Heart right ventricle (tissue), 16 donors: ENCODE results near the gene MORF4L2. TPM values are rescaled to one million over a fixed set of nuclear protein-coding genes. Genes with fewer than 3 reads are reported as not detected.

Experiments
- ATAC-seq, 8 donors: fragments of 200-7000 bp; cut with Tn5 transposase; one replicate each; pipeline ENCODE4 v1.9.1; 2020; ENCODE audit warnings: mild to moderate bottlenecking in 8 of 8, moderate library complexity in 8 of 8, moderate number of reproducible peaks in 1 of 8
- DNase-seq, 2 donors: peaks; one replicate each; pipeline ENCODE4 v3.0.0-alpha.2; 2020
- H3K27ac ChIP-seq, 10 donors: fragments of 200-600 bp; sonication (generic) in 2 of 10; one replicate each; pipeline versions ENCODE4 v1.5.0 to v1.8.0; 2020 to 2022; ENCODE audit warnings: mild to moderate bottlenecking in 3 of 10
- H3K27me3 ChIP-seq, 7 donors: fragments of 200-600 bp; one replicate each; pipeline ENCODE4 v1.8.0; 2021 to 2022; ENCODE audit warnings: mild to moderate bottlenecking in 2 of 7
- H3K36me3 ChIP-seq, 9 donors: fragments of 200-600 bp; sonication (generic) in 1 of 9; one replicate each; pipeline versions ENCODE4 v1.5.0 to v1.8.0; 2020 to 2022; ENCODE audit warnings: mild to moderate bottlenecking in 2 of 9
- H3K4me1 ChIP-seq, 9 donors: fragments of 200-600 bp; sonication (generic) in 1 of 9; one replicate each; pipeline versions ENCODE4 v1.5.0 to v1.8.0; 2020 to 2022; ENCODE audit warnings: mild to moderate bottlenecking in 4 of 9
- H3K4me3 ChIP-seq, 10 donors: fragments of 200-600 bp; sonication (generic) in 2 of 10; one replicate each; pipeline versions ENCODE4 v1.5.0 to v1.8.0; 2020 to 2022; ENCODE audit warnings: mild to moderate bottlenecking in 7 of 10, moderate library complexity in 2 of 10
- H3K9me3 ChIP-seq, 11 donors: fragments of 200-600 bp in 10 of 11; sonication (generic) in 2 of 11; one replicate each; pipeline versions ENCODE4 v1.5.0 to v1.8.0; 2013 to 2022; ENCODE audit warnings: mild to moderate bottlenecking in 2 of 11, control low read depth in 1 of 11, moderate library complexity in 1 of 11
- WGBS, 2 donors: extraction: QIAGEN DNeasy Blood & Tissue Kit; methylation state at CpG; one replicate each; pipeline ENCODE4 v1.1.7; 2013; ENCODE audit warnings: inconsistent platforms in 1 of 2; 5-methylcytosine and 5-hydroxymethylcytosine counted together
- intact Hi-C, 10 donors: fragments of 100-400 bp; cut with DNase I; formaldehyde crosslinking; loops; one replicate each; pipeline versions ENCODE4 v1.11.1 to v1.14.2; 2022
- polyA plus RNA-seq, 2 donors: library from polyadenylated mRNA; stranded (reverse); fragments of 200-250 nt; gene quantifications; one replicate each; pipeline ENCODE4 v1.2.3, GENCODE V29; 2013
- total RNA-seq, 10 donors: library from RNA; stranded (reverse); fragmentation: NEBNext Ultra II Directional in 3 of 10; extraction: Animal tissue kit (Norgen Biotek cat#: 25700) in 3 of 10; gene quantifications; one replicate each; pipeline versions ENCODE4 v1.2.1 to v1.2.4, GENCODE V29; 2021 to 2023
- TF ChIP-seq, protein P1 (sequence below), 9 donors: fragments of 200-600 bp; sonication (generic) in 2 of 9; IDR thresholded peaks; one replicate each; pipeline versions ENCODE4 v1.5.0 to v1.8.0; 2021 to 2022; ENCODE audit warnings: antibody characterized with exemption in 9 of 9, mild to moderate bottlenecking in 5 of 9, moderate library complexity in 1 of 9
- donor health status: Arrhythmogenic right ventricular cardiomyopathy.
- donor health status: ischemic (EF 13 %, LVEDD 7.1; RV severe dilation, severe dysfunction).
- donor health status: healthy with polysubstance abuse.
- donor health status: DM: no; HTN: yes; CAD: no.
- donor health status: DM: no; HTN: no; CAD: no.
- donor health status: ischemic (EF 25% LVEDD 6.9; RV normal size, moderate dysfunction).
- donor health status: ischemic (EF 25% LVEDD 5.7; RV mildly dilated, moderate dysfunction).
- donor health status: healthy.
- donor health status: DM: yes; HTN: yes; CAD: no.
- donor health status: Ischemic cardiomyopathy.
- donor health status: ischemic (EF 35%, LVEDD 5.7; RV mildly dilated, moderate dysfunction).
- donor health status: nonischemic (EF 11% LVEDD 7.7; RV severe dilation, severe dysfunction).
- donor health status: DM: yes; HTN: yes; CAD: no.
- donor health status: PGD.
- donor health status: ischemic (EF 29% LVEDD 5.4; RV normal size, mild dysfunction).
- donor health status: nonischemic (EF 23%, LVEDD 6.1; RV moderate dilation, normal function).

MORF4L2 gene
- total and polyA plus RNA-seq, 12 donors, result 94.9 to 346 (median 191) TPM

- peaks cover 0 to 23% (median 7%) of the 10 kb centered on the region in 9 donors for H3K4me1 ChIP-seq
- WGBS, 2 donors, result 0 to 1% methylated on average over 43 to 49 of the region's 49 CpGs
- peak overlapping the region; percentile 61 to 79 (median 72) for H3K4me3 ChIP-seq
- TF ChIP-seq, protein P1, sequence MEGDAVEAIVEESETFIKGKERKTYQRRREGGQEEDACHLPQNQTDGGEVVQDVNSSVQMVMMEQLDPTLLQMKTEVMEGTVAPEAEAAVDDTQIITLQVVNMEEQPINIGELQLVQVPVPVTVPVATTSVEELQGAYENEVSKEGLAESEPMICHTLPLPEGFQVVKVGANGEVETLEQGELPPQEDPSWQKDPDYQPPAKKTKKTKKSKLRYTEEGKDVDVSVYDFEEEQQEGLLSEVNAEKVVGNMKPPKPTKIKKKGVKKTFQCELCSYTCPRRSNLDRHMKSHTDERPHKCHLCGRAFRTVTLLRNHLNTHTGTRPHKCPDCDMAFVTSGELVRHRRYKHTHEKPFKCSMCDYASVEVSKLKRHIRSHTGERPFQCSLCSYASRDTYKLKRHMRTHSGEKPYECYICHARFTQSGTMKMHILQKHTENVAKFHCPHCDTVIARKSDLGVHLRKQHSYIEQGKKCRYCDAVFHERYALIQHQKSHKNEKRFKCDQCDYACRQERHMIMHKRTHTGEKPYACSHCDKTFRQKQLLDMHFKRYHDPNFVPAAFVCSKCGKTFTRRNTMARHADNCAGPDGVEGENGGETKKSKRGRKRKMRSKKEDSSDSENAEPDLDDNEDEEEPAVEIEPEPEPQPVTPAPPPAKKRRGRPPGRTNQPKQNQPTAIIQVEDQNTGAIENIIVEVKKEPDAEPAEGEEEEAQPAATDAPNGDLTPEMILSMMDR (IDR thresholded peaks at IDR 0.05), result peak in 8 of 9 donors; percentile 11 to 70 (median 48)
- intact Hi-C loops, result loop anchor here in 4 of 10 donors (5.0 to 10.0 kb wide), 5 partner anchors 48 to 97 kb away; partner anchors contain the start of gene MORF4L2 (in 3 of the 4)
- no peaks in the 10 kb centered on the region for H3K9me3 ChIP-seq
- peak; percentile 90 to 97 (median 96) for ATAC-seq
- H3K36me3 ChIP-seq, result no peaks in the 10 kb centered on the region
- peak overlapping the region; percentile 69 to 95 (median 92) for H3K27ac ChIP-seq
- peak; percentile 65 to 67 for DNase-seq
- peaks cover 0 to 25% (median 0%) of the 10 kb centered on the region in 7 donors for H3K27me3 ChIP-seq
Observed at GRCh38 chrX:103629318-103630170, 57.0 kb downstream of the MORF4L2 start.

DNA sequence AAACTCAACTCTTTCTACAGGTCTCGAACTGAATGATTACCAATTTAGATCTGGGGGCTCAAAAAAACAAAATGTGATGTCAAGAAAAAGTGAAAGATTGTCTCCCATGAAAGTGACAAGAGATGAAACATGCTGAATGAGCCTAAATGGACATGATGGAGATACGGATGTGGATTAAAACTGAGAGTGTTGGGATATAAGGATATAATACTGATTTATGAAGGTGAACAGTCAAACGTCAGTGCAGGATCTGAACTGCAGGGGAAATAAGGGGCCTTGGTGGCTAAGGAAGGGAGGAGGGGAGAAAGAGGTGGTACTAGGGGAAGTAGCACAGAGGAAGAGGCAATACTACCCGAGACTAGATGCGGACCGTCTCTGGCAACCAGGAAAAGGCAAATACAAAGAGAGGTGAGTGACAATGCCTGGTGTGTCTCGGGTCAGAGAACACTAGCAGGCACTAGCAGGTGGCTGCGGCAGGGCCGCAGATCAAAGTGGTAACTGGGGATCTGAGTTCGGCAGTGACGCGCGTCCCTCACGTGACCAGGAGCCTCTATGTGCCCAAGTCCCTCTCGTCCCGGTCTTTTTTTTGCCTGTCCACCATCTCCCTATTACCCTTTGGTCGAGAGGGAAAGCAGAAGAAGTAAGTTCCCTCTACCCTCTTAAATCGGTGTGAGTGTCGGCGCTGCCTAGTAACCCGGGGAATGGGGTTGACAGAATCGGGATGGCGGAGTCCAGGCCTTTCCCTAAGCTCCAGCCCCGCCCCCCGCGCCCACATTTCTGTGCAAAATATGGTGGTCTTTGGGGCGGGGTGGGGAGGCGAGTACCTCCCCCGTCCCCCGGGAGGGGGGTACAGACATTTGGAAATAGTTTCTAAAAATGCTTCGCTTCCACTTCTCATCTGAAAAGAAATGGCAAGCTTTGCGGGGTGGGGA lies 57.8 kb downstream of the MORF4L2 start, which contains the start of gene TCEAL1:
Gene TCEAL1 (plus strand): TSS at position 590 of the 932 bp plus-strand sequence. CDS start 942 bp downstream, outside the sequence.
- Histone ChIP-seq H3K27ac (peak within 1 kb of the TSS; percentile 69 to 95 (median 92)), H3K27me3 (peaks cover 0 to 23% (median 0%) of the 10 kb centered on the region in 7 donors), H3K4me1 (peaks cover 0 to 23% (median 7%) of the 10 kb centered on the region in 9 donors), H3K4me3 (peak within 1 kb of the TSS; percentile 61 to 79 (median 72)), H3K9me3 (no peaks in the 10 kb centered on the region), H3K36me3 (no peaks in the 10 kb centered on the region)
- 3% methylated on average over 29 to 32 of the region's 32 CpGs for WGBS, 2 donors
- TF ChIP-seq, protein P1 (IDR thresholded peaks at IDR 0.05), result no peak
- DNase-seq (peak; percentile 46 to 52), ATAC-seq (peak; percentile 68 to 84 (median 78))
- intact Hi-C loops, result loop anchor here in 3 of 10 donors (5.0 to 10.0 kb wide), 4 partner anchors 56 to 96 kb away; partner anchors contain the start of gene MORF4L2 (in 2 of the 3)

DNA sequence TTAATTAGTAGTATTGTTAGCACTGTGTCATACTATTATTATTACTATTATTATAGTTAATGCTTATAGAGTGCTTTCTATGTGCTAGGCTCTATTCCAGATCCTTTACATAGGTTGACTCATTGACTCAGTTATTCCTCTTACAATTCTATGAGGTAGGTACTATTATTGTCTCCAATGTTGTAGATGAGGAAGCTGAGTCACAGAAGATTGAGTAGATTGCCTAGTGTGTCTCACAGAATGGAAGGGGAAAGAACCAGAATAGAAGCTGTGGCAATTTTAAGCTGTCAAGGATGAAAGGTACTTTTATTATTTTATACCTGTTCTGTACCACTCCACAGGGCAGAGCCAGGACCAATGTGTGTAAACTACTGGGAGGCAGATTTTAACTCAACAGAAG lies 59.6 kb downstream of the MORF4L2 start:
- Histone ChIP-seq H3K4me1 (peaks cover 0 to 23% (median 7%) of the 10 kb centered on the region in 9 donors), H3K4me3 (no peak overlapping the region), H3K27me3 (peaks cover 0 to 23% (median 0%) of the 10 kb centered on the region in 7 donors), H3K36me3 (peaks cover 0 to 11% (median 0%) of the 10 kb centered on the region in 9 donors), H3K9me3 (no peaks in the 10 kb centered on the region), H3K27ac (no peak overlapping the region)
- ATAC-seq (no peak), DNase-seq (no peak)
- intact Hi-C loops, result loop anchor here in 3 of 10 donors (5.0 to 10.0 kb wide), 4 partner anchors 58 to 95 kb away; partner anchors contain the start of gene MORF4L2 (in 2 of the 3)
- TF ChIP-seq, protein P1 (IDR thresholded peaks at IDR 0.05), result no peak

Other genes starting within 250 kb of the MORF4L2 start
- under 1 TPM in 6 of 10 donors, not detected in 4; 0.15 to 0.41 (median 0.26) TPM for gene RAB40A, start 167.2 kb downstream of the MORF4L2 start, total RNA-seq
- gene RAB40A, start 167.2 kb downstream of the MORF4L2 start, polyA plus RNA-seq, result under 1 TPM; 0.04 to 0.44 TPM
- 10 to 100 TPM; 57.7 to 73.2 (median 68.4) TPM for gene TCEAL4, start 101.2 kb downstream of the MORF4L2 start, total RNA-seq
- gene TCEAL4, start 101.2 kb downstream of the MORF4L2 start, polyA plus RNA-seq, result 100 to 1,000 TPM; 106 to 164 TPM
- 10 to 100 TPM; 16.7 to 25.5 (median 22.0) TPM for gene TCEAL3, start 78.7 kb downstream of the MORF4L2 start, total RNA-seq
- gene TCEAL3, start 78.7 kb downstream of the MORF4L2 start, polyA plus RNA-seq, result 10 to 100 TPM; 30.6 to 38.6 TPM
- 10 to 100 TPM; 16.6 to 33.0 (median 21.9) TPM for gene TCEAL1, start 57.7 kb downstream of the MORF4L2 start, total RNA-seq
- gene TCEAL1, start 57.7 kb downstream of the MORF4L2 start, polyA plus RNA-seq, result 10 to 100 TPM; 16.8 to 21.9 TPM
- gene TMEM31, start 24.2 kb upstream of the MORF4L2 start, total RNA-seq, result under 1 TPM in 1 of 10 donors, not detected in 9; 0.42 TPM
- under 1 TPM in 1 of 2 donors, not detected in 1; 0.07 TPM for gene TMEM31, start 24.2 kb upstream of the MORF4L2 start, polyA plus RNA-seq
- 10 to 100 TPM in 1 of 10 donors, 1 to 10 TPM in 8, under 1 TPM in 1; 0.94 to 10.4 (median 2.6) TPM for gene PLP1, start 90.1 kb upstream of the MORF4L2 start, total RNA-seq
- gene PLP1, start 90.1 kb upstream of the MORF4L2 start, polyA plus RNA-seq, result 1 to 10 TPM; 2.7 to 5.3 TPM
- 10 to 100 TPM; 17.5 to 42.4 (median 34.4) TPM for gene RAB9B, start 145.6 kb upstream of the MORF4L2 start, total RNA-seq
- 1 to 10 TPM; 4.4 to 5.6 TPM for gene RAB9B, start 145.6 kb upstream of the MORF4L2 start, polyA plus RNA-seq